Thymus (tissue), 14 donors: ENCODE measurements around the gene GPN1. TPM values are rescaled to one million over a fixed set of nuclear protein-coding genes. Genes with fewer than 3 reads are reported as not detected.

Source experiments
- DNase-seq, 9 donors: peaks; one replicate each; pipeline ENCODE4 v3.0.0-alpha.2; 2013; ENCODE audit warnings: low spot score in 9 of 9, low read depth in 6 of 9, missing footprints in 1 of 9
- H3K27ac ChIP-seq, 2 donors: one replicate each; pipeline ENCODE4 v1.5.1; 2013; ENCODE audit warnings: control low read depth in 1 of 2, low read depth in 1 of 2, low read length in 1 of 2, mild to moderate bottlenecking in 1 of 2, moderate library complexity in 1 of 2
- H3K27me3 ChIP-seq, 2 donors: one replicate each; pipeline ENCODE4 v1.5.1; 2013; ENCODE audit warnings: low read length in 1 of 2; ENCODE audit not compliant: control insufficient read depth in 2 of 2, insufficient read depth in 1 of 2
- H3K36me3 ChIP-seq, 2 donors: one replicate each; pipeline ENCODE4 v1.5.1; 2013; ENCODE audit warnings: low read length in 1 of 2, mild to moderate bottlenecking in 1 of 2, moderate library complexity in 1 of 2; ENCODE audit not compliant: control insufficient read depth in 2 of 2, insufficient read depth in 2 of 2
- H3K4me1 ChIP-seq, 2 donors: one replicate each; pipeline ENCODE4 v1.5.1; 2013; ENCODE audit warnings: low read length in 2 of 2; ENCODE audit not compliant: control insufficient read depth in 2 of 2, insufficient read depth in 2 of 2
- H3K4me3 ChIP-seq, 2 donors: one replicate each; pipeline ENCODE4 v1.5.1; 2013; ENCODE audit warnings: low read length in 2 of 2, control low read depth in 1 of 2, mild to moderate bottlenecking in 1 of 2
- H3K9me3 ChIP-seq, 2 donors: one replicate each; pipeline ENCODE4 v1.5.1; 2013; ENCODE audit warnings: low read length in 1 of 2, mild to moderate bottlenecking in 1 of 2; ENCODE audit not compliant: control insufficient read depth in 2 of 2, insufficient read depth in 1 of 2
- WGBS: extraction: QIAGEN DNeasy Blood & Tissue Kit; methylation state at CpG from one replicate; pipeline ENCODE4 v1.1.7; 2013; 5-methylcytosine and 5-hydroxymethylcytosine counted together
- long read RNA-seq, 10 donors: transcript quantifications; one replicate each; lab custom pipeline, GENCODE V29; 2026
- polyA plus RNA-seq: library from polyadenylated mRNA; stranded (reverse); fragments of 200-250 nt; gene quantifications from one replicate; pipeline ENCODE4 v1.2.3, GENCODE V29; 2013
- total RNA-seq: library from RNA; stranded (reverse); fragments of 120-200 nt; gene quantifications from one replicate; pipeline ENCODE4 v1.2.4, GENCODE V29; 2013
- donor health status: healthy.

GPN1 gene
- total RNA-seq (35.1 TPM), polyA plus RNA-seq (33.9 TPM)
- long read RNA-seq, donor 1, partial matches to known transcripts = 0 of 3 reads
- long read RNA-seq, donor 1, other reads (novel, unspliced or antisense) = 0 of 3 reads
- long read RNA-seq, donor 2, transcript GPN1-212 (14 exons, 1,832 nt) = major isoform, 48 of 337 reads
- long read RNA-seq, donor 2, partial matches to known transcripts = 263 of 337 reads
- long read RNA-seq, donor 2, other reads (novel, unspliced or antisense) = 26 of 337 reads
- long read RNA-seq, donor 3, transcript GPN1-212 (14 exons, 1,832 nt) = major isoform, 21 of 79 reads
- long read RNA-seq, donor 3, partial matches to known transcripts = 51 of 79 reads
- long read RNA-seq, donor 3, other reads (novel, unspliced or antisense) = 7 of 79 reads
- long read RNA-seq, donor 4, transcript GPN1-212 (14 exons, 1,832 nt) = major isoform, 6 of 34 reads
- long read RNA-seq, donor 4, partial matches to known transcripts = 23 of 34 reads
- long read RNA-seq, donor 4, other reads (novel, unspliced or antisense) = 5 of 34 reads
- long read RNA-seq, donor 5, transcript GPN1-212 (14 exons, 1,832 nt) = major isoform, 22 of 105 reads
- long read RNA-seq, donor 5, partial matches to known transcripts = 54 of 105 reads
- long read RNA-seq, donor 5, other reads (novel, unspliced or antisense) = 29 of 105 reads
- long read RNA-seq, donor 6, transcript GPN1-212 (14 exons, 1,832 nt) = major isoform, 18 of 56 reads
- long read RNA-seq, donor 6, partial matches to known transcripts = 38 of 56 reads
- long read RNA-seq, donor 6, other reads (novel, unspliced or antisense) = 0 of 56 reads
- long read RNA-seq, donor 7, transcript GPN1-212 (14 exons, 1,832 nt) = major isoform, 16 of 55 reads
- long read RNA-seq, donor 7, partial matches to known transcripts = 39 of 55 reads
- long read RNA-seq, donor 7, other reads (novel, unspliced or antisense) = 0 of 55 reads
- long read RNA-seq, donor 8, transcript GPN1-212 (14 exons, 1,832 nt) = major isoform, 5 of 5 reads
- long read RNA-seq, donor 8, partial matches to known transcripts = 0 of 5 reads
- long read RNA-seq, donor 8, other reads (novel, unspliced or antisense) = 0 of 5 reads
- long read RNA-seq, donor 9, transcript GPN1-212 (14 exons, 1,832 nt) = major isoform, 10 of 65 reads
- long read RNA-seq, donor 9, partial matches to known transcripts = 55 of 65 reads
- long read RNA-seq, donor 9, other reads (novel, unspliced or antisense) = 0 of 65 reads
- long read RNA-seq, donor 10, transcript GPN1-212 (14 exons, 1,832 nt) = major isoform, 13 of 46 reads
- long read RNA-seq, donor 10, partial matches to known transcripts = 15 of 46 reads
- long read RNA-seq, donor 10, other reads (novel, unspliced or antisense) = 18 of 46 reads

- Histone ChIP-seq H3K4me1 (peaks cover 11 to 21% of the 10 kb centered on the region in 2 donors), H3K9me3 (no peaks in the 10 kb centered on the region), H3K27me3 (no peaks in the 10 kb centered on the region), H3K4me3 (peak within 1 kb of the TSS; percentile 69 to 85), H3K36me3 (peaks cover 12 to 33% of the 10 kb centered on the region in 2 donors), H3K27ac (peak within 1 kb of the TSS; percentile 60 to 83)
- peak; percentile 83 to 96 (median 91) for DNase-seq
- WGBS = 1% methylated on average over 44 of the region's 44 CpGs
These were observed at the start of gene GPN1, which contains the start of gene CCDC121 for GRCh38 chr2:27628767-27629709. Gene GPN1, plus strand, starts transcription at chr2:27629050. Its CDS starts 9 bp downstream, at chr2:27629059. Gene CCDC121, minus strand, starts transcription at chr2:27629012. Its CDS starts 1,213 bp downstream, at chr2:27627799.

DNA sequence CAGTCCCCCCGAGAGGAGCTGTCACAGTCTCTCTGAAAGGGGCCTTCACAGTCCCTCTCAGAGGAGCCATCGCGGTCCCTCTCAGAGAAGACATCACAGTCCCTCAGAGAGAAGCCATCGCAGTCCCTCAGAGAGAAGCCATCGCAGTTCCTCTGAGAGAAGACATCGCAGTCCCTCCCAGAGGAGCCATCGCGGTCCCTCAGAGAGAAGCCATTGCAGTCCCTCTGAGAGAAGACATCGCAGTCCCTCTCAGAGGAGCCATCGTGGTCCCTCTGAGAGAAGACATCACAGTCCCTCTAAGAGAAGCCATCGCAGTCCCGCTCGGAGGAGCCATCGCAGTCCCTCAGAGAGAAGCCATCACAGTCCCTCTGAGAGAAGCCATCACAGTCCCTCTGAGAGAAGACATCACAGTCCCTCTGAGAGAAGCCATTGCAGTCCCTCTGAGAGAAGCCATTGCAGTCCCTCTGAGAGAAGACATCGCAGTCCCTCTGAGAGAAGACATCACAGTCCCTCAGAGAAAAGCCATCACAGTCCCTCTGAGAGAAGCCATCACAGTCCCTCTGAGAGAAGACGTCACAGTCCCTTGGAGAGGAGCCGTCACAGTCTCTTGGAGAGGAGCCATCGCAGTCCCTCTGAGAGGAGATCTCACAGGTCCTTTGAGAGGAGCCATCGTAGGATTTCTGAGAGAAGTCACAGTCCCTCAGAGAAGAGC, 47.3 kb upstream of the GPN1 start:
- Histone ChIP-seq H3K4me1 (peaks cover 14 to 20% of the 10 kb centered on the region in 2 donors), H3K27ac (no peak overlapping the region), H3K4me3 (no peak overlapping the region), H3K27me3 (no peaks in the 10 kb centered on the region), H3K9me3 (no peaks in the 10 kb centered on the region), H3K36me3 (no peaks in the 10 kb centered on the region)
- DNase-seq = no peak
- 99% methylated on average over 19 of the region's 19 CpGs for WGBS

GRCh38 chr2:27582129-27582694, 46.6 kb upstream of the GPN1 start:
- 93% methylated on average over 16 of the region's 16 CpGs for WGBS
- H3K27me3 ChIP-seq = no peaks in the 10 kb centered on the region
- H3K9me3 ChIP-seq = no peaks in the 10 kb centered on the region
- H3K4me1 ChIP-seq = peaks cover 14 to 20% of the 10 kb centered on the region in 2 donors
- H3K4me3 ChIP-seq = peak overlapping the region; percentile 74 to 96
- H3K36me3 ChIP-seq = no peaks in the 10 kb centered on the region
- DNase-seq = peak in 1 of 9 donors; percentile 26
- peak overlapping the region; percentile 44 to 46 for H3K27ac ChIP-seq

DNA sequence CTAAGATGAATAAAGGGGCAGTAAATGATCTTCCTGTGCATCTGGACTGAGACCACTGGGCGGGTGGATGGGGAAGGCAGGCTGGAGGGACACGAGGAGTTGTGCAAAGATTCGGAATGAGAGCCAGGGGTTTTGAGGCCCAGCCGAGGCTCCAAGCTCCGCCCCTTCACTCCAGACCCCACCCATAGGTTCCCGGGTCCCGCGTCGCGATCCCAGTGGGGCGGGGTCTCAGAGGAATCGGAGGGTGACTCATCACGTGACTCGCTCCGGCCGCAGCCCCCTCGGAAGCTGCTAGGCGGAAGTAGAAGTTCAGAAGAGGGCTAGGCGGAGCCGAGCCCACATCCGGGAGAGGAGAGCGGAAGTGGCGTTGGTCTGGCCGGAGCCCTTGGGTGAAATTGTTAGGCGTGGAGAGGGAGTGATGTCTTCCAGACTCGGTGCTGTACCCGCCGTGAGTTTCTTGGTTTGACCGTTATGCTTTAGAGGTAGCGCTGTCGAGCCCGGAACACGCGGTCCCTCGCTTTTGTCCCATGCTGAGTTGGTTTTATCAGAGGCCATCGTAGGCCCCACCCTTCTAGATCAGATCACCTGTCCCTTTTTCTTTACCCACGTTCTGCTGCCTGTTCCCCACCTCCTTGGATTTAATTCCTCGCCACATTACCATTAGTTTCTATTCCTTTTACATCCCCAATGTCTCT, 46.0 kb upstream of the GPN1 start, which contains the start of gene ZNF512:
ZNF512 (plus strand) TSS at position 348 of the 695 bp plus-strand sequence; CDS start at position 419, 71 bp downstream.
- H3K36me3 ChIP-seq = no peaks in the 10 kb centered on the region
- WGBS = 4% methylated on average over 38 of the region's 38 CpGs
- H3K27ac ChIP-seq = peak within 1 kb of the TSS; percentile 44 to 87
- no peaks in the 10 kb centered on the region for H3K9me3 ChIP-seq
- H3K27me3 ChIP-seq = no peaks in the 10 kb centered on the region
- peak; percentile 59 to 89 (median 71) for DNase-seq
- H3K4me1 ChIP-seq = peaks cover 14 to 20% of the 10 kb centered on the region in 2 donors
- peak within 1 kb of the TSS; percentile 74 to 96 for H3K4me3 ChIP-seq

DNA sequence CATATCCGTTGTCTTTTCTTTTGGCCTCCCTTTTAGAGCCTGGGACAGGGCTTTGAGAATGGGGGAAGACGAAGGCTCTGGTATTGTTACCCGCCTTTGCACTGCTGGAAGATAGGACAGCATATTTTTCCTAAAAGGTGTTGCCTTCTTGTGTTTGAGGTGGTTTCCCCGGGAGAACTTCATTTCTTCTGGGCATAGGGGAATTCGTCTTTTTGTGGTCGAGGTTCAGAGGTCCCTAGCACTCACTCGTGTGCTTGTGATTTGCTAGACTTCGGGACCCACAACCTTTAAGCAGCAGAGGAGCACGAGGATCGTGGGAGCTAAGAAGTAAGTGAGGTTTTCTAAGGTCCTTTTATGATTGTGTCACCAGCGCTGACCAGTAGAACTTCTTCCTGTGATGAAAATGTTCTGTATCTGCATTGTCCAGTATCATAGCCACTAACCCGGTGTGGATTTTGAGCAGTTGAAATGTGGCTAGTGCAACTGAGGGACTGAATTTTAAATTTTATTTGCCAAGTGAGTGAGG, 45.4 kb upstream of the GPN1 start:
- Histone ChIP-seq H3K9me3 (no peaks in the 10 kb centered on the region), H3K27me3 (no peaks in the 10 kb centered on the region), H3K4me1 (peaks cover 14 to 20% of the 10 kb centered on the region in 2 donors), H3K27ac (peak overlapping the region; percentile 44 to 87), H3K36me3 (no peaks in the 10 kb centered on the region), H3K4me3 (peak overlapping the region; percentile 74 to 96)
- 7% methylated on average over 12 of the region's 12 CpGs for WGBS
- peak in 3 of 9 donors; percentile 4 to 11 (median 8) for DNase-seq

- no peaks in the 10 kb centered on the region for H3K36me3 ChIP-seq
- 96% methylated on average over 3 of the region's 3 CpGs for WGBS
- H3K4me3 ChIP-seq = no peak overlapping the region
- H3K4me1 ChIP-seq = peaks cover 14 to 20% of the 10 kb centered on the region in 2 donors
- H3K27me3 ChIP-seq = no peaks in the 10 kb centered on the region
- H3K27ac ChIP-seq = no peak overlapping the region
- no peak for DNase-seq
- no peaks in the 10 kb centered on the region for H3K9me3 ChIP-seq
These were observed 44.3 kb upstream of the GPN1 start for GRCh38 chr2:27584597-27584996.

- peaks cover 14 to 20% of the 10 kb centered on the region in 2 donors for H3K4me1 ChIP-seq
- DNase-seq = no peak
- no peaks in the 10 kb centered on the region for H3K27me3 ChIP-seq
- WGBS = 96% methylated on average over 2 of the region's 2 CpGs
- no peak overlapping the region for H3K4me3 ChIP-seq
- no peaks in the 10 kb centered on the region for H3K36me3 ChIP-seq
- no peak overlapping the region for H3K27ac ChIP-seq
- H3K9me3 ChIP-seq = peaks cover 1 to 15% of the 10 kb centered on the region in 2 donors
These were observed 41.8 kb upstream of the GPN1 start for GRCh38 chr2:27587025-27587424.
